DMS 273 treated with DMSO at 0.1 percent for 48 hours (cell line): ENCODE data around the gene PREP.

Source experiments
- DNase-seq: peaks from one replicate; lab custom pipeline; 2025; lab: John Stamatoyannopoulos, UW

The PREP gene

GRCh38 chr6:105308840-105309239 lies 94.0 kb downstream of the PREP start:
- no peak for DNase-seq

- DNase-seq: no peak
Observed at GRCh38 chr6:105305521-105305920, 97.4 kb downstream of the PREP start.

- no peak for DNase-seq
Observed at GRCh38 chr6:105304825-105305224, 98.1 kb downstream of the PREP start.

GRCh38 chr6:105304366-105304765 lies 98.5 kb downstream of the PREP start:
- no peak for DNase-seq

GRCh38 chr6:105302617-105303128 lies 100.2 kb downstream of the PREP start:
- no peak for DNase-seq

- no peak for DNase-seq
Observed at GRCh38 chr6:105301756-105302616, 100.9 kb downstream of the PREP start.

- DNase-seq: no peak
Observed at GRCh38 chr6:105301072-105301503, 101.8 kb downstream of the PREP start.

GRCh38 chr6:105300090-105300489 lies 102.8 kb downstream of the PREP start:
- DNase-seq: no peak

- DNase-seq: no peak
Observed at GRCh38 chr6:105294129-105294528, 108.8 kb downstream of the PREP start.

- no peak for DNase-seq
Observed at GRCh38 chr6:105292689-105293339, 110.1 kb downstream of the PREP start.

- no peak for DNase-seq
Observed at GRCh38 chr6:105291525-105291924, 111.4 kb downstream of the PREP start.

- peak; percentile 49 for DNase-seq
Observed at GRCh38 chr6:105282631-105283585, 120.0 kb downstream of the PREP start.

- no peak for DNase-seq
Observed at GRCh38 chr6:105280033-105280432, 122.8 kb downstream of the PREP start.

GRCh38 chr6:105279463-105279862 lies 123.4 kb downstream of the PREP start:
- DNase-seq: no peak

GRCh38 chr6:105278813-105279212 lies 124.1 kb downstream of the PREP start:
- DNase-seq: no peak

- no peak for DNase-seq
Observed at GRCh38 chr6:105278035-105278434, 124.8 kb downstream of the PREP start.

GRCh38 chr6:105276374-105276773 lies 126.5 kb downstream of the PREP start:
- DNase-seq: no peak

GRCh38 chr6:105275542-105275941 lies 127.3 kb downstream of the PREP start:
- DNase-seq: no peak

- peak; percentile 23 for DNase-seq
Observed at GRCh38 chr6:105274678-105275077, 128.2 kb downstream of the PREP start.

- no peak for DNase-seq
Observed at GRCh38 chr6:105273589-105273988, 129.3 kb downstream of the PREP start.

GRCh38 chr6:105272786-105273185 lies 130.1 kb downstream of the PREP start:
- DNase-seq: peak; percentile 37

GRCh38 chr6:105270511-105270910 lies 132.4 kb downstream of the PREP start:
- no peak for DNase-seq
